Islet of Langerhans (tissue), 1 donor: Measurements from ENCODE around the gene CLDN7.

Experiments used
- FAIRE-seq: peaks from one replicate; lab custom pipeline; 2011; peaks lifted over from hg19 to GRCh38; lab: Jason Lieb, UNC

The CLDN7 gene

GRCh38 chr17:7236808-7237207 lies 25.5 kb downstream of the CLDN7 start:
- no peak for FAIRE-seq

GRCh38 chr17:7235693-7236665 lies 26.3 kb downstream of the CLDN7 start:
- FAIRE-seq = no peak

- no peak for FAIRE-seq
Measured at GRCh38 chr17:7234083-7234951, 28.0 kb downstream of the CLDN7 start, which contains the start of gene DVL2. Gene DVL2, minus strand, starts transcription at chr17:7234517. Its CDS starts 255 bp downstream, at chr17:7234262.

- FAIRE-seq = no peak
Measured at GRCh38 chr17:7233701-7234082, 28.6 kb downstream of the CLDN7 start.

- FAIRE-seq = no peak
Measured at GRCh38 chr17:7232114-7232513, 30.2 kb downstream of the CLDN7 start.

- FAIRE-seq = no peak
Measured at GRCh38 chr17:7229504-7229903, 32.8 kb downstream of the CLDN7 start.

GRCh38 chr17:7228920-7229319 lies 33.4 kb downstream of the CLDN7 start:
- FAIRE-seq = no peak

GRCh38 chr17:7226721-7227710 lies 35.3 kb downstream of the CLDN7 start:
- no peak for FAIRE-seq

GRCh38 chr17:7225711-7226331 lies 36.5 kb downstream of the CLDN7 start:
- no peak for FAIRE-seq

GRCh38 chr17:7224661-7225111 lies 37.6 kb downstream of the CLDN7 start:
- FAIRE-seq = no peak

- FAIRE-seq = no peak
Measured at GRCh38 chr17:7224110-7224509, 38.2 kb downstream of the CLDN7 start.

GRCh38 chr17:7223375-7223774 lies 38.9 kb downstream of the CLDN7 start:
- no peak for FAIRE-seq

- FAIRE-seq = no peak
Measured at GRCh38 chr17:7222972-7223292, 39.3 kb downstream of the CLDN7 start.

- FAIRE-seq = no peak
Measured at GRCh38 chr17:7222093-7222971, 39.9 kb downstream of the CLDN7 start.

GRCh38 chr17:7221278-7222092 lies 40.8 kb downstream of the CLDN7 start:
- no peak for FAIRE-seq

GRCh38 chr17:7220593-7221277 lies 41.5 kb downstream of the CLDN7 start:
- FAIRE-seq = no peak

- FAIRE-seq = no peak
Measured at GRCh38 chr17:7219812-7220592, 42.3 kb downstream of the CLDN7 start, which contains the start of the genes ACADVL and DLG4. Gene ACADVL, plus strand, starts transcription at chr17:7219938. Its CDS starts 47 bp downstream, at chr17:7219985. Gene DLG4, minus strand, starts transcription at chr17:7219836.
